K562 (cell line): ENCODE results near the gene ANKRD11. TPM values are rescaled to one million over a fixed set of nuclear protein-coding genes. Genes with fewer than 3 reads are reported as not detected.

Experiments used
- ATAC-seq: fragments of 200-7000 bp; cut with Tn5 transposase; 3 replicates; pipeline ENCODE4 v1.9.1; 2020; ENCODE audit warnings: moderate library complexity
- BruUV-seq: library from RNA; stranded (reverse); fragments of 400-500 nt; replicated peaks from 2 replicates; lab custom pipeline; 2021; lab: Mats Ljungman, UMichigan
- CTCF ChIA-PET: fragments of 300-600 bp; formaldehyde crosslinking; extraction: SDS; loops from one replicate; lab custom pipeline; 2021; ENCODE audit warnings: low intra/inter-chr PET ratio; lab: Yijun Ruan, JAX
- POLR2A ChIA-PET: fragments of 300-600, 350-650 bp; sonication (Branson Sonifier 250); formaldehyde crosslinking; extraction: SDS; loops from one replicate; lab custom pipeline; 2021; ENCODE audit warnings: antibody characterized with exemption, inconsistent platforms; lab: Yijun Ruan, JAX
- DNase-seq, 4 experiments: peaks; one replicate each; pipeline versions ENCODE4 v3.0.0 to v3.0.0-alpha.2; 2011 to 2018; ENCODE audit warnings: low spot score in 3 of 4, mixed read lengths in 3 of 4; ENCODE audit errors: extremely low read depth in 1 of 4
- FAIRE-seq: peaks from 2 replicates; lab custom pipeline; 2011; peaks lifted over from hg19 to GRCh38; lab: Jason Lieb, UNC
- H2AFZ ChIP-seq: 2 replicates; pipeline ENCODE4 v1.6.0; 2011; ENCODE audit warnings: low read depth, low read length, control low read depth, inconsistent platforms
- H3K27ac ChIP-seq: fragments of 200-600 bp; 3 replicates; pipeline ENCODE4 v1.8.0; 2011; ENCODE audit warnings: low read depth, mild to moderate bottlenecking, control low read depth, inconsistent platforms, low read length, moderate library complexity, mixed read lengths; ENCODE audit errors: extremely low read depth
- H3K27me3 ChIP-seq, 2 experiments: fragments of 300-600 bp in 1 of 2; 2 replicates in 1 of 2; 3 replicates in 1 of 2; pipeline versions ENCODE4 v1.6.0 to v1.8.0; 2011; ENCODE audit warnings: inconsistent platforms in 2 of 2, low read length in 2 of 2, mild to moderate bottlenecking in 1 of 2, mixed read lengths in 1 of 2, moderate library complexity in 1 of 2; ENCODE audit not compliant: control insufficient read depth in 2 of 2, insufficient read depth in 2 of 2
- H3K36me3 ChIP-seq: fragments of 300-600 bp; 3 replicates; pipeline ENCODE4 v1.8.0; 2011; ENCODE audit warnings: mild to moderate bottlenecking, low read length, inconsistent platforms; ENCODE audit not compliant: control insufficient read depth, insufficient read depth
- H3K4me1 ChIP-seq, 2 experiments: fragments of 200-600 bp in 1 of 2; replicated peaks in 1 of 2; 2 replicates in 1 of 2; 3 replicates in 1 of 2; pipeline versions ENCODE4 v1.5.1 to v1.8.0; 2011; ENCODE audit warnings: inconsistent platforms in 2 of 2, low read length in 2 of 2, mild to moderate bottlenecking in 1 of 2, mixed read lengths in 1 of 2, moderate library complexity in 1 of 2; ENCODE audit not compliant: control insufficient read depth in 2 of 2, insufficient read depth in 2 of 2
- H3K4me2 ChIP-seq: 2 replicates; pipeline ENCODE4 v1.6.1; 2011; ENCODE audit warnings: low read length, control low read depth, inconsistent platforms, mixed read lengths; ENCODE audit not compliant: insufficient read depth
- H3K4me3 ChIP-seq: fragments of 200-600 bp; sonication (generic), shearing (Covaris generic); 2 replicates; pipeline ENCODE4 v1.5.1; 2016; ENCODE audit warnings: control low read depth, inconsistent platforms
- H3K79me2 ChIP-seq: fragments of 200-600 bp; 3 replicates; pipeline ENCODE4 v1.8.0; 2011; ENCODE audit warnings: low read length, inconsistent platforms; ENCODE audit not compliant: control insufficient read depth, insufficient read depth
- H3K9ac ChIP-seq, 2 experiments: 2 replicates each; pipeline versions ENCODE4 v1.6.0 to v1.6.1; 2011; ENCODE audit warnings: low read depth in 2 of 2, low read length in 2 of 2, control low read depth in 1 of 2, inconsistent platforms in 1 of 2, mild to moderate bottlenecking in 1 of 2, mixed read lengths in 1 of 2; ENCODE audit not compliant: insufficient read depth in 1 of 2
- H3K9me1 ChIP-seq: one replicate; pipeline ENCODE4 v1.6.0; 2011; ENCODE audit warnings: inconsistent platforms, mild to moderate bottlenecking, low read length, moderate library complexity; ENCODE audit not compliant: control insufficient read depth, insufficient read depth
- H3K9me3 ChIP-seq: replicated peaks from 2 replicates; pipeline ENCODE4 v1.5.1; 2011; ENCODE audit warnings: low read depth, low read length, inconsistent platforms; ENCODE audit not compliant: control insufficient read depth, insufficient read depth
- H4K20me1 ChIP-seq: replicated peaks from 2 replicates; pipeline ENCODE4 v1.6.1; 2011; ENCODE audit warnings: low read length, inconsistent platforms, mixed read lengths; ENCODE audit not compliant: control insufficient read depth, insufficient read depth
- HOXB6 ChIP-seq: fragments of 250-450 bp; sonication (Bioruptor Pico); IDR thresholded peaks from 2 replicates; pipeline ENCODE4 v1.5.1; 2022; ENCODE audit warnings: mild to moderate bottlenecking, borderline replicate concordance
- MEIS2 ChIP-seq: fragments of 450-650 bp; IDR thresholded peaks from 2 replicates; pipeline ENCODE4 v1.6.1; 2014; ENCODE audit warnings: mild to moderate bottlenecking; ENCODE audit not compliant: partially characterized antibody
- MIER1 ChIP-seq: fragments of 450-650 bp; IDR thresholded peaks from 2 replicates; pipeline ENCODE4 v1.6.1; 2016; ENCODE audit warnings: antibody characterized with exemption, mild to moderate bottlenecking, low read depth
- POLR2G ChIP-seq: fragments of 200-400 bp; formaldehyde crosslinking; IDR thresholded peaks from 2 replicates; pipeline ENCODE4 v1.6.1; 2017; ENCODE audit warnings: low read depth, mild to moderate bottlenecking, antibody characterized with exemption, low read length, moderate library complexity
- SMC3 ChIP-seq: conservative IDR thresholded peaks from 2 replicates; pipeline ENCODE4 v1.6.1; 2011; ENCODE audit warnings: low read depth, low read length, improper control_type of control experiment; ENCODE audit not compliant: insufficient read depth
- WGBS: fragments of 100-300 bp; shearing (Covaris generic); methylation state at CpG from one replicate; pipeline ENCODE4 v1.1.6; 2016; ENCODE audit warnings: low coverage, mixed read lengths; ENCODE audit not compliant: insufficient coverage; ENCODE audit errors: missing lambda C conversion rate; 5-methylcytosine and 5-hydroxymethylcytosine counted together
- in situ Hi-C: fragments of 300-500 bp; cut with MboI; formaldehyde crosslinking; loops from 4 replicates; pipeline ENCODE4 v1.15.0; 2018; ENCODE audit warnings: inconsistent platforms, mixed read lengths
- intact Hi-C: fragments of 100-400 bp; cut with micrococcal nuclease; formaldehyde crosslinking; loops from 2 replicates; pipeline ENCODE4 v1.14.2; 2022
- polyA plus RNA-seq, 8 experiments: library from polyadenylated mRNA; depleted of rRNA in 4 of 8; stranded (reverse) in 5 of 8; unstranded in 3 of 8; fragments of >200 nt; fragmentation: Nextera tagmentation in 2 of 8; fragmentation: Illumina TruSeq in 1 of 8; extraction: Ambion mirVana in 2 of 8; extraction: Trizol in 1 of 8; gene quantifications; 2 replicates each; pipeline versions ENCODE4 v1.2.1 to v1.2.3, GENCODE V29; 2011 to 2014; ENCODE audit warnings: inconsistent platforms in 1 of 8, missing spikeins in 1 of 8
- total RNA-seq, 7 experiments: library from RNA; depleted of rRNA in 6 of 7; stranded (reverse); fragments of >200 nt in 6 of 7; fragmentation: Illumina TruSeq in 2 of 7; extraction: Trizol in 2 of 7; gene quantifications; 2 replicates each; pipeline versions ENCODE4 v1.2.1 to v1.2.3, GENCODE V29; 2011 to 2021; ENCODE audit warnings: low replicate concordance in 1 of 7
- TF ChIP-seq, protein P1 (sequence below), 2 experiments: IDR thresholded peaks in 1 of 2; conservative IDR thresholded peaks in 1 of 2; 2 replicates each; pipeline ENCODE4 v1.6.1; 2016; ENCODE audit warnings: low read depth in 2 of 2, mild to moderate bottlenecking in 1 of 2, missing compliant biosample characterization in 1 of 2, missing genetic modification characterization in 1 of 2, moderate library complexity in 1 of 2
- TF ChIP-seq, protein P2 (sequence below), 3 experiments: fragments of 200-800 bp in 1 of 3; sonication (Bioruptor generic) in 1 of 3; sonication (generic) in 1 of 3; formaldehyde crosslinking in 1 of 3; IDR thresholded peaks; 2 replicates each; pipeline versions ENCODE4 v1.6.1 to v1.8.0; 2016 to 2022; ENCODE audit warnings: mild to moderate bottlenecking in 2 of 3, missing compliant biosample characterization in 2 of 3, missing genetic modification characterization in 2 of 3, missing genetic modification reagents in 1 of 3
- TF ChIP-seq, protein P3 (sequence below): fragments of 450-650 bp; IDR thresholded peaks from 2 replicates; pipeline ENCODE4 v1.6.1; 2016

Gene ANKRD11
- total and polyA plus RNA-seq, 9 of the 15 experiments (the other 6 are each of a cell fraction or from before 2014, with no cell fraction given): 4.7 to 126 (median 31.7) TPM

DNA sequence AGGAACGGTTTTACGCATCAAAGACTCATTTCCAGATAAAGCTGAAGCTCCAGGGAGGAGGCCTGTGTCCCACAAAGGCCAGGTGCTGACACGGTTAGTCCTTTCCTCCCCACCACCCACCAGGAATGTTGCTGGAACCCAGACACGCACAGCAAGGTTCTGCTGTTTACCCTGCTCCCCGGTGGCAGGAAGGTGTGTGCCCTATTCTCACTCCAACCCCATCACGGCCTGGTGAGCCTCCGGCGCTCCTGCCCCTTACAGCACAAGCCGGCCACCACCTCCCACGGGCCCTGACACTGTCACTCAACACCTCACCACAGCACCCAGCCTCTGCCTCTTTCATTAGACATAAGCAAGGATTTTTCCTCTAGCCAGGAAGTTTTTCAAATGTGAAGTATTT, 47.8 kb downstream of the ANKRD11 start:
- Histone ChIP-seq H3K27me3 (no peaks in the 10 kb centered on the region), H3K4me3 (no peak overlapping the region), H3K9me3 (no peaks in the 10 kb centered on the region), H3K36me3 (peaks cover 27% of the 10 kb centered on the region; the same call in 2 of the 3 replicates), H3K27ac (peak overlapping the region; percentile 56; the same call in 2 of the 3 replicates), H2AFZ (no peak overlapping the region)
- no TSS peak for BruUV-seq
- intact Hi-C loops (no loop called here), in situ Hi-C loops (no loop called here)
- CTCF ChIA-PET: no interaction called here
- POLR2A ChIA-PET: interaction anchor here (0.8 to 1.1 kb wide), 2 partner anchors 29 to 32 kb away, joined by 3 read pairs; no protein-coding TSS in a partner anchor
- WGBS: 26% methylated on average over 10 of the region's 10 CpGs
- FAIRE-seq: no peak
- TF ChIP-seq SMC3 (no peak), MIER1 (no peak), MEIS2 (peak; percentile 28), HOXB6 (CRISPR knock-in tag) (no peak), POLR2G (0 out of 2 replicates have a peak, but pooled peaks have one; percentile 39)
- TF ChIP-seq, protein P1, sequence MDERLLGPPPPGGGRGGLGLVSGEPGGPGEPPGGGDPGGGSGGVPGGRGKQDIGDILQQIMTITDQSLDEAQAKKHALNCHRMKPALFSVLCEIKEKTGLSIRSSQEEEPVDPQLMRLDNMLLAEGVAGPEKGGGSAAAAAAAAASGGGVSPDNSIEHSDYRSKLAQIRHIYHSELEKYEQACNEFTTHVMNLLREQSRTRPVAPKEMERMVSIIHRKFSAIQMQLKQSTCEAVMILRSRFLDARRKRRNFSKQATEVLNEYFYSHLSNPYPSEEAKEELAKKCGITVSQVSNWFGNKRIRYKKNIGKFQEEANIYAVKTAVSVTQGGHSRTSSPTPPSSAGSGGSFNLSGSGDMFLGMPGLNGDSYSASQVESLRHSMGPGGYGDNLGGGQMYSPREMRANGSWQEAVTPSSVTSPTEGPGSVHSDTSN (CRISPR knock-in tag; IDR thresholded peaks at IDR 0.05; ENCODE audit: low read depth): no peak
- TF ChIP-seq, protein P1 (tag; conservative IDR thresholded peaks at IDR 0.05; ENCODE audit: low read depth): 0 out of 2 replicates have a peak, but pooled peaks have one; percentile 31
- TF ChIP-seq, protein P2, sequence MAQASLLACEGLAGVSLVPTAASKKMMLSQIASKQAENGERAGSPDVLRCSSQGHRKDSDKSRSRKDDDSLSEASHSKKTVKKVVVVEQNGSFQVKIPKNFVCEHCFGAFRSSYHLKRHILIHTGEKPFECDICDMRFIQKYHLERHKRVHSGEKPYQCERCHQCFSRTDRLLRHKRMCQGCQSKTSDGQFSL (CRISPR knock-in tag; IDR thresholded peaks at IDR 0.05): no peak
- TF ChIP-seq, protein P2 (tag; IDR thresholded peaks at IDR 0.05): no peak
- TF ChIP-seq, protein P3, sequence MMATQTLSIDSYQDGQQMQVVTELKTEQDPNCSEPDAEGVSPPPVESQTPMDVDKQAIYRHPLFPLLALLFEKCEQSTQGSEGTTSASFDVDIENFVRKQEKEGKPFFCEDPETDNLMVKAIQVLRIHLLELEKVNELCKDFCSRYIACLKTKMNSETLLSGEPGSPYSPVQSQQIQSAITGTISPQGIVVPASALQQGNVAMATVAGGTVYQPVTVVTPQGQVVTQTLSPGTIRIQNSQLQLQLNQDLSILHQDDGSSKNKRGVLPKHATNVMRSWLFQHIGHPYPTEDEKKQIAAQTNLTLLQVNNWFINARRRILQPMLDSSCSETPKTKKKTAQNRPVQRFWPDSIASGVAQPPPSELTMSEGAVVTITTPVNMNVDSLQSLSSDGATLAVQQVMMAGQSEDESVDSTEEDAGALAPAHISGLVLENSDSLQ: peak; percentile 65; the same call in 1 of the 2 replicates
- TF ChIP-seq, all 486 proteins: peak for 4
- Histone ChIP-seq H3K79me2 (peaks cover 99% of the 10 kb centered on the region), H3K4me2 (peak overlapping the region; percentile 26; the same call in 1 of the 2 replicates), H3K9ac (peak overlapping the region; percentile 8 to 81; a peak in 3 of 4 replicates), H3K4me1 (peaks cover 47 to 58% of the 10 kb centered on the region in 2 experiments), H3K9me1 (peaks cover 29% of the 10 kb centered on the region), H4K20me1 (peaks cover 79% of the 10 kb centered on the region)
- peak; percentile 39 for ATAC-seq
- peak in 1 of 4 experiments; percentile 43 for DNase-seq
